H1 (cell line): ENCODE measurements around the gene SLC10A2. TPM values are rescaled to one million over a fixed set of nuclear protein-coding genes. Genes with fewer than 3 reads are reported as not detected.

ENCODE experiments used
- BACH1 ChIP-seq: IDR thresholded peaks from 2 replicates; pipeline ENCODE4 v1.6.1; 2012; ENCODE audit warnings: low read length, improper control_type of control experiment
- CHD7 ChIP-seq: fragments of 300-600 bp; sonication (generic); IDR thresholded peaks from 2 replicates; pipeline ENCODE4 v1.7.1; 2012; ENCODE audit warnings: low read length, moderate library complexity, mild to moderate bottlenecking, inconsistent platforms; ENCODE audit not compliant: insufficient replicate concordance
- NANOG ChIP-seq: IDR thresholded peaks from 2 replicates; pipeline ENCODE4 v1.6.1; 2011; ENCODE audit warnings: low read length, low read depth, mild to moderate bottlenecking, inconsistent platforms; ENCODE audit not compliant: insufficient read depth, poor library complexity, severe bottlenecking
- POU5F1 ChIP-seq: IDR thresholded peaks from 2 replicates; pipeline ENCODE4 v1.6.1; 2011; ENCODE audit warnings: low read depth, mild to moderate bottlenecking, low read length, moderate library complexity
- RNF2 ChIP-seq: fragments of 200-900, 300-1000 bp; sonication (generic); IDR thresholded peaks from 2 replicates; pipeline ENCODE4 v1.7.1; 2016; ENCODE audit warnings: borderline replicate concordance, low read depth, mild to moderate bottlenecking, antibody characterized with exemption, low read length; ENCODE audit not compliant: poor library complexity, severe bottlenecking; ENCODE audit errors: missing control alignments
- RXRA ChIP-seq: IDR thresholded peaks from 2 replicates; pipeline ENCODE4 v1.6.1; 2011; ENCODE audit warnings: low read depth, mild to moderate bottlenecking, low read length, moderate library complexity; ENCODE audit not compliant: insufficient read depth
- TEAD4 ChIP-seq: IDR thresholded peaks from 2 replicates; pipeline ENCODE4 v1.6.1; 2012; ENCODE audit warnings: low read depth, low read length, inconsistent platforms, mixed read lengths
- polyA plus RNA-seq, 7 experiments: library from polyadenylated mRNA; depleted of rRNA in 3 of 7; stranded (reverse) in 5 of 7; unstranded in 2 of 7; fragments of >200 nt in 5 of 7; fragments of 200-250 nt in 2 of 7; gene quantifications; 1 replicate in 5 of 7; 2 replicates in 1 of 7; 4 replicates in 1 of 7; pipeline versions ENCODE4 v1.2.1 to v1.2.3, GENCODE V29; 2011 to 2013; ENCODE audit warnings: missing spikeins in 2 of 7, mixed read lengths in 2 of 7
- total RNA-seq: library from RNA; stranded (reverse); fragmentation: NEBNext Ultra II Directional; extraction: Animal tissue kit (Norgen Biotek cat#: 25700); gene quantifications from 2 replicates; pipeline ENCODE4 v1.2.1, GENCODE V29; 2021

The SLC10A2 gene
- total and polyA plus RNA-seq, 2 of the 8 experiments (the other 6 are each of a cell fraction or from before 2014, with no cell fraction given) = not detected

GRCh38 chr13:103004661-103005345, 61.4 kb downstream of the SLC10A2 start (continued):
- TF ChIP-seq CHD7 (no peak), BACH1 (no peak), RXRA (no peak), TEAD4 (no peak), POU5F1 (no peak), RNF2 (no peak), NANOG (no peak)
